Effector memory CD8-positive, alpha-beta T cell (primary cell): ENCODE measurements around the gene TRMT61A.

Source experiments
- ATAC-seq: fragments of 150-1000 bp; cut with Tn5 transposase; replicated peaks from 2 replicates; pipeline ENCODE4 v1.10.0; 2021; ENCODE audit warnings: mild to moderate bottlenecking, moderate library complexity
- DNase-seq, 3 experiments: peaks; one replicate each; pipeline ENCODE4 v3.0.0; 2021
- H3K27ac Mint-ChIP-seq, 2 donors: one replicate each; pipeline ENCODE4 v1.8.0; 2022; ENCODE audit warnings: mild to moderate bottlenecking in 2 of 2, mixed read lengths in 2 of 2, moderate library complexity in 2 of 2
- H3K27me3 Mint-ChIP-seq, 2 donors: one replicate each; pipeline ENCODE4 v1.8.0; 2022; ENCODE audit warnings: mixed read lengths in 2 of 2
- H3K36me3 Mint-ChIP-seq: one replicate; pipeline ENCODE4 v1.8.0; 2022; ENCODE audit warnings: mild to moderate bottlenecking, moderate library complexity, mixed read lengths; ENCODE audit not compliant: insufficient read depth
- H3K4me1 Mint-ChIP-seq, 2 donors: one replicate each; pipeline ENCODE4 v1.8.0; 2022; ENCODE audit warnings: low read depth in 2 of 2, mixed read lengths in 2 of 2
- H3K4me3 Mint-ChIP-seq, 2 donors: one replicate each; pipeline ENCODE4 v1.8.0; 2022; ENCODE audit warnings: mild to moderate bottlenecking in 2 of 2, mixed read lengths in 2 of 2, moderate library complexity in 2 of 2
- H3K9me3 Mint-ChIP-seq, 2 donors: one replicate each; pipeline ENCODE4 v1.8.0; 2022; ENCODE audit warnings: mixed read lengths in 2 of 2

Gene TRMT61A

DNA sequence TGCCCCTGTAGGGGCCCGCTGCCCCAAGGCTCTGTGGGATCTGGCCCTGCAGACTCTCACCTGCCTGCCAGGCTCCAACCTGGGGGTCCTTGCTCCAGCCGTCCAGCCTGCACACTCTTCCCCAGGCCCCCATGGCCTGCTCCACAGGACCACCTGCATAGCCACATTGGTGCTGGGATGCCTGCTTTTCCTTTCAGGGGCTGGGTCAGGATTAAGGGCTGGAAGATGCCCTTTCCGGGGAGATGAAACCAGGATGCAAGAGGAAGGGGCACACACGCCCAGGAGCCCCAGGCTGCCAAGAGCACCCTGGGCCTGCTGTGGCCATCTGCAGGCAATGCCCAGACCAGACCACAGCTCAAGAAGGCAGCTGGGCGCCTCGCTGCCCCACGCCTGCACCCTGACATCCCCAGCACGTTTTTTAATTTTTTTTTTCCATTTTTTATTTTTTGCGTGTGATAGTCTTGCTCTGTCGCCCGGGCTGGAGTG is 18.5 kb downstream of the TRMT61A start:
- H3K4me3 Mint-ChIP-seq = no peak overlapping the region
- no peaks in the 10 kb centered on the region for H3K9me3 Mint-ChIP-seq
- peaks cover 6% of the 10 kb centered on the region for H3K36me3 Mint-ChIP-seq
- H3K4me1 Mint-ChIP-seq = peaks cover 6 to 9% of the 10 kb centered on the region in 2 donors
- H3K27ac Mint-ChIP-seq = no peak overlapping the region
- ATAC-seq (no peak), DNase-seq (no peak)
- no peaks in the 10 kb centered on the region for H3K27me3 Mint-ChIP-seq

DNA sequence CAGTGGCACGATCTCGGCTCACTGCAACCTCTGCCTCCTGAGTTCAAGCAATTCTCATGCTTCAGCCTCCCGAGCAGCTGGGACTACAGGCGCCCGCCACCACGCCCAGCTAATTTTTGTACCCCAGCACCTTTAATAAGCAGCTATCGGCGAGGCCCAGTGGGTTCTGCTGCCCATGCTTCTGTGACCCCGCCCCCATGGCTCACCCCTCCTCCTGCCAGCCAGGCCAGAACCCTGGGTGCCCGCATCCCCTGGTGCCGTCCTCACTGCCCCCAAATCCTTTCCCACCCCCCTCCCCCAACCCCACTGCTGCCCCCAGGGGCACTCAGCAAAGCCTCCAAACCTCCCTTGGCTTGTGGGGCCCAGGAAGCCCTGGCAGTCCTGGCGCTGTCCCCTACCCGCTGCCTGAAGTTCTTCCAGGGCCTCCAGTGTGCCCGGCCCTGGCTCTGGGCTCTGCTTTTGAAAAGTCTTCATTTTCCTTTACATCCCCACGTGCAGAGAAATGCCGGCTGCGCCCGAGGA is 19.0 kb downstream of the TRMT61A start:
- ATAC-seq = no peak
- Mint-ChIP-seq H3K36me3 (peaks cover 6% of the 10 kb centered on the region), H3K4me1 (peaks cover 6 to 13% of the 10 kb centered on the region in 2 donors), H3K27ac (peak overlapping the region in 1 of 2 donors; percentile 17), H3K4me3 (no peak overlapping the region), H3K27me3 (no peaks in the 10 kb centered on the region), H3K9me3 (no peaks in the 10 kb centered on the region)
- DNase-seq = no peak

DNA sequence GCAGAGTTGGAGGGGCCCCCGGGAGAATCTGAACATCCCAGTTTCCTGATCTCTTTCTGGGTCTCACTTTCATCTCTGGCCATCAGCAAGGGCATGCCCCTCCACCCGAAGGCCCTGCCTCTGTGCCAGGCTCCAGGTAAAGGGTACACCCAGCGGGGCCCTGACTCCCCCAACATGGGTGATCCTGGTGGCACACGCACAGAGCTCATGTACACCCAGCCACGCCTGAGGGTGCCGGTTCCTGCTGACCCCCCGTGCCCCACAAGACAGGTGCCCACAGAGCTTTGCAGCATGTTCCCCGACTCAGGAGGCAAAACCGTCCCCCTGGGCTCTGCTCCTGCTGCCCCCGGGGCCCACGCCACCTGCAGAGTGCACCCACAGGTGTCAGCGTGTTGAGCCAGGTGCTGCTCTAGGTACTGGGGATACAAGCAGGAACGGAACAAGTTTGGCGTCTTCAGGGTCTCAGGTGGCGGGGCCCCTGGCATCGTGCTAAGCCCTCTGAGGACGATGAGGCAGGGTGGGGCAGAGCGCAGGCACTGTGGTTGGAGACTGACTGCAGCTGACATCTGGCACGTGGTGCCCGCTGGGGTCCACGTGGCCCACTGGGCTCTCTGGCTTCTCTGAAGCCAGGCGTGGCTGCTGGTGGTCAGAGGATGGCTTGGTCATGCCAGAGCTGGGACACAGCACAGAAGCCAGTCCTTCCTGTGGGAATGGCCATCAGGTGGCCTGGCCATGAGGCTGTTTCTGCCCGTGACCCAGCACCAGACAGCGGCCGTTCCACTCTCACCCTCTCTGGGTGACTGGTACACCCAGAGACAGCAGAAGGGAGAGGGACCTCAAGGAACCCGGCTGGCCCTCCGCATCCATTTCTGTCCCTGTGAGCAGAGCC is 19.7 kb downstream of the TRMT61A start:
- Mint-ChIP-seq H3K4me1 (peaks cover 6 to 17% of the 10 kb centered on the region in 2 donors), H3K9me3 (no peaks in the 10 kb centered on the region), H3K4me3 (no peak overlapping the region), H3K27ac (peak overlapping the region in 1 of 2 donors; percentile 17), H3K27me3 (no peaks in the 10 kb centered on the region), H3K36me3 (peaks cover 10% of the 10 kb centered on the region)
- no peak for DNase-seq
- ATAC-seq = no peak

DNA sequence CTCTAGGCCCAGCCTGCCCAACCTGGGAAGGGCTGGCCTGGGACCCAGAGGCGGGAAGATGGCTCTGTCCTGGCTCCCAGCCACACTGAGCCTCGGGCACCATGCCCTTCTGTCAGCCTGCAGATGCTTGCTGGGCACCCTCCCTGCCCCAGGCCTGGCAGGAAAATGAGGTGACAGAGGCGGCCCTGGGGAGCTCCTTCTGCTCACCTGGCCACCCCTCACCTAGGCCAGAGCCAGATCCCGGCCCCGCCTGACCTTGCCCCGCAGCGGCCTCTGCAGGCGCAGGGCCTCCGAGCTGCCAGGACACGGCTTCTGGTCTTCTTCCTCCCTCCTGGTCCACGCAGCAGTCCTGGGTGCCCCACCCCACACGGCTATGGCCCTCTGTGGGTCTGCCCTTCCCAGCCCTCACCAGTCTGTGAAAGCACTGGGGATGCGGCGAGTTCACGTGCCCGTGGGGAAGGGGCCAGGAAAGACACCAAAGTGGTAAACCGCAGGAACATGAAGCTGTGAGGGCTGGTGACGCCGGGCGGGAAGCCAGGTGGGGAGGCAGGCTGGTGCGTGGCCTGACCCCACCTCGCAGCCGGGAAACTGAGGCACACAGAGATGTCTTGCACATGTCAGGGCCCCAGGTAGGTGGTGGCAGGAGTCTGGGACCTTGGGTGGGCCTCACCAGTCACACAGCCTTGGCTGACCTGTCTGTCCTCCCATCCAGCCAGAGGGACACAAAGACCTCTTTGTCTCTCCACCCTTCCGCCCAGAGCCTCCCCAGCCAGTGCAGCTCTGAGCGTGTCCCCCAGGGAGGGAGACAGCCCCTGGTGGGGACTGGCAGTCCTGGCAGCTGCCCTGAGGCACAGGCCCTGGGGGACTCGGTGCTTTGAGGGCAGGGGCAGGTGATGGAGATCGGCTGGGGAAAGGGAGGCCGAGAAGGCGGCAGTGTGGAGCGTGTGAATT is 20.6 kb downstream of the TRMT61A start:
- peaks cover 10% of the 10 kb centered on the region for H3K36me3 Mint-ChIP-seq
- H3K4me3 Mint-ChIP-seq = no peak overlapping the region
- peaks cover 6 to 17% of the 10 kb centered on the region in 2 donors for H3K4me1 Mint-ChIP-seq
- H3K9me3 Mint-ChIP-seq = no peaks in the 10 kb centered on the region
- DNase-seq = no peak
- ATAC-seq = no peak
- H3K27me3 Mint-ChIP-seq = no peaks in the 10 kb centered on the region
- no peak overlapping the region for H3K27ac Mint-ChIP-seq

DNA sequence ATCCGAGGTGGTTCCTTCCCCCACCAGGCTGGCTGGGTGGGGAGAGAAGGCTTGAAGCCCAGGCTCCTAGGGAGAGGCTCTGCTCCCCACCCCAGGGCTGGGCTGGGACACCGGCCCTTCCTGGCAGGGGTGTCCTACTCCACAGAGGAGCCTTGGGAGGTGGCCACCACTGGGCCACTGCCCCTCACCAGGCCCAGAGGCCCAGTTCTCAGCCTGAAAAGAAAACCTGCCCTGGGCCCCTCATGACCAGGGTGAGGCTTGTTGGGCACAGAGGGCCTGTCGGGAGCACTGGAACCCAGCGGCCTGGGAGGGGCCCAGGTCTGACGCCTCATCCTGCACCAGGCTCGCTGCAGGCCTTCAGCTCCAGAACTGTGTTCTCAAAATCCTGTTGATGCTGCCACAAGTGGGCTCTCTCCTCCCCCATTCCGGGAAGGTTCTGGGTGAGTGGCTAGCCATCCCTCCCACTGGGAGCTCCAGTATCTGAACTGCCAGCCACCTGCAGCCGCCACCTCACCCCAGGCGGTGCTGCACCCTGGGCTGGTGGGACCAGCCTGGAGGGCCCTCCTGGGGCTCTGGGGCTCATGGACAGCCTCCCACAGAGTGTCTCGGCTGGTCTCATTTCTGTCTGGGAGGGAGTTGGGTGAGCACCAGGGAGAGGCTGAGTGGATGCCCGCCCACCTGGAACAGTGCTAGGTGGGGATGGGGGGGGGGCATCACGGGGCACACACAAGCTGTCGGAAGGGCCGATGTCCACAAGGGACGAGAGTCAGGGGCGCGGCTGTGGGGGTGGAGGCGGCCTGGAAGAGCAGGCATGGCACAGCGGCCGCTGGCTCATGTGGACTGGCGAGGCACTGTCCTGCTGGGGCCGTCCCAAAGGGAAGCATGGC is 21.7 kb downstream of the TRMT61A start:
- no peaks in the 10 kb centered on the region for H3K27me3 Mint-ChIP-seq

DNA sequence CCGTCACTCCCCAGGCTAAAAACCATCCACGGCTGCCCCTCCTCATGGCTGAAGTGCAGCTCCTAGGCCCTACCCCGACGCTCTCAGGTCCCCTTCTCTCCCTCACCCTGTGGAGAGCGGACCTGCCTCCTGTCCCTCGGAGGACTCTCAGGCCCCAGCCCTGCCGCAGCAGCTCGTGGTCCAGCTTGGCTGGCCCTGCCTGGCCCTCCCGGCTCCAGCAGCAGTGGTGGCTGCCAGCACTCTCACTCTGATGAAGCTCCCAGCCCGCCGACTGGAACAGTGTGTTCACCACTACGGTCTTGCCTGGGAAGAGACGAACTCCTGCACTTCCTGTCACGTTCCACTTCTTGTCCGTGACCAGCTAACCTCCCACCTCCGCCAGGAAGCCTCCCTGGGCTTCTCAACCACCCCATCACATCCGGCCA is 22.4 kb downstream of the TRMT61A start:
- no peak overlapping the region for H3K4me3 Mint-ChIP-seq
- peaks cover 15 to 27% of the 10 kb centered on the region in 2 donors for H3K4me1 Mint-ChIP-seq
- H3K9me3 Mint-ChIP-seq = no peaks in the 10 kb centered on the region
- no peak for DNase-seq
- H3K36me3 Mint-ChIP-seq = peaks cover 12% of the 10 kb centered on the region
- no peak overlapping the region for H3K27ac Mint-ChIP-seq
- no peaks in the 10 kb centered on the region for H3K27me3 Mint-ChIP-seq
- no peak for ATAC-seq

More for the DNA sequence above, 21.7 kb downstream of the TRMT61A start:
- no peak for DNase-seq
- Mint-ChIP-seq H3K27ac (no peak overlapping the region), H3K4me1 (peaks cover 13 to 27% of the 10 kb centered on the region in 2 donors), H3K36me3 (peaks cover 9% of the 10 kb centered on the region), H3K4me3 (no peak overlapping the region), H3K9me3 (no peaks in the 10 kb centered on the region)
- ATAC-seq = no peak

DNA sequence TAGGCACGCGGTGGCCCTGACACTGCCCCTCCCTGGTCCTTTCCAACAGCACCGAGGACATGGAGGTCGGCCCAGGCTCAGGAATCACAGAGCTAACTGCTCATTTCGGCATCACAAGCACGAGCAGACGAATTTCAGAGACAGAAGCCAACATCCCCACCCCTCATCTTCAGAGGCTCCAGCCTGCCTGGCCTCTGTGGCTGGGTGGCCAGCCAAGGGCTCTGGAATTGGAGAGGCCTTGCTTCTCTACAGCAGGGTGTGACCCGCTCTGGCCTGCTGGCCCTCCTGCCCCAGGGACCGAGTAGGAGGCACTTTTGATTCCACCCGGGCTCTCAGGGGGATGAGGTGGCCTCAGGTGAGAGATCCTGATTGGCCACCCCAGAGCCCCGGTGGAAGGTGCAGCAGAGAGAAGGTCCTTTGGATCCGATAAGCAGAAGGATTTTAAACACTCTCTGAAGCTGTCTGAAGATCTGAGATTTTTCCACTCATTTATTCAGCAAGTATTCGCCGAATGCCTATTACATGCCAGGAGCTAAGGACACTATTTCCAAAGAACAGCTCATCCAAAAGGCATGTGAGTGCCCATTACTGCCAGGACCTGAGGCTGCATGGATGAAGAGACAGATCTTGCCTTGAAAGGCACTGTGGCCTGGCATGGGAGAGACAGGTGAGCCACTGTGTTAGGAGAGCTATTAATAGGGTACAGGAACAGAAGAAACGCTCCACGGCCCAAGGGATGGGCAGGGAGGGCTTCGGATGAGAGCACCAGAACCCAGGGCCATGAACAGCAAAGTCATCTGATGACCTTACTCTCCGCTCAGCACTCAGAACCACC is 23.2 kb downstream of the TRMT61A start:
- DNase-seq = no peak
- H3K27ac Mint-ChIP-seq = no peak overlapping the region
- H3K9me3 Mint-ChIP-seq = no peaks in the 10 kb centered on the region

DNA sequence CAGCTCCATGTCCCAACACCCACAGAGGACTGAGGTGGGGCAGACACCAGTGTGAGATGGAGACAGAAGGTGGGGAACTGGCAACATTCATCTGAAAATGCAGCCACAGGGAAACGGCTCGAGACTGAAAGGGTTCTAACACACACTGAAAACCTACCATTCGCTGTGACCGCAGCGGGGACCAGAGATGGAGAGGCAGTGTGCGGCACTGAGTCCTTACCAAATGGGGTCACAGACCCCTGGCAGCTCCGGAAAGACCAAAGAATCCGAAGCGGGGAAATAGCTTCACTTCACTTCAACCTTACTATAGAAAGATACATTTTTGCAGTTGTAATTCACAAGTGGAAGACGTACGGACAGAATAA is 23.8 kb downstream of the TRMT61A start:
- no peaks in the 10 kb centered on the region for H3K9me3 Mint-ChIP-seq
- H3K4me1 Mint-ChIP-seq = peaks cover 13 to 36% of the 10 kb centered on the region in 2 donors
- no peaks in the 10 kb centered on the region for H3K27me3 Mint-ChIP-seq
- H3K4me3 Mint-ChIP-seq = no peak overlapping the region
- ATAC-seq (no peak), DNase-seq (no peak)
- H3K27ac Mint-ChIP-seq = no peak overlapping the region
- peaks cover 22% of the 10 kb centered on the region for H3K36me3 Mint-ChIP-seq

More for the DNA sequence above, 23.2 kb downstream of the TRMT61A start:
- Mint-ChIP-seq H3K36me3 (peaks cover 18% of the 10 kb centered on the region), H3K4me3 (no peak overlapping the region), H3K27me3 (no peaks in the 10 kb centered on the region), H3K4me1 (peaks cover 13 to 31% of the 10 kb centered on the region in 2 donors)
- ATAC-seq = no peak

DNA sequence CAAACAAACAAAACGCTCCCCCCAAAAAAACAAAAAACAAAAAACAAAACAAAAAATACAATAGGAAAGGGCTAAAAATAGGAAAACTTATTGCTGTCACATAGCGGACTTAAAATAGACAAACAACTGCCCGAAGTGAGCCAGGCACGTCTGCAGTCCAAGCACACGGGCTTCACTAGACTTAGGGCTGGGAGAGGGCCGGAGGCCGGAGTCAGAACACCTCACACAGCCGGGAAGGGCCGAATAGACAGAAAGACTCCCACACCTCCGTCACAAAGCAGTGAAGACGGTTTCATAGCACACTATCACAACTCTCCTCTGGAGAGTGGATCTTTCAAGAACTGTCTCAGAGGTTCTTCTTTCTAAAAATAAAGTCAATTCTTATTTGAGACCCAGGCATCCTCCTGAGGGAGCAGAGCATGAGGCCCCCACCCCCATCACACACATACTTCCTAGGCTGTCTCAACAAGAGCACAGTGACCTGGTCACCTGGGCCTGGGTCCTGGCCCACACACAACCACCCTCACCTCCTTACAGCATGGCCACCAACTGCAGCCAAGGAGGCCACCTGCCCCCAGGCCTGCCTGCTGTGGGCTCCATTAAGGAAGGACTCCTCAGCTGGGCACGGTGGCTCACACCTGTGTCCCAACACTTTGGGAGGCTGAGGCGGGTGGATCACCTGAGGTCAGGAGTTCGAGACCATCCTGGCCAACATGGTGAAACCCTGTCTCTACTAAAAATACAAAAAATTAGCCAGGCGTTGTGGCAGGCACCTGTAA is 26.8 kb downstream of the TRMT61A start:
- Mint-ChIP-seq H3K27ac (peak overlapping the region in 1 of 2 donors; percentile 38), H3K36me3 (peaks cover 50% of the 10 kb centered on the region), H3K4me3 (no peak overlapping the region), H3K4me1 (peaks cover 32 to 50% of the 10 kb centered on the region in 2 donors), H3K9me3 (no peaks in the 10 kb centered on the region), H3K27me3 (no peaks in the 10 kb centered on the region)
- DNase-seq = no peak
- ATAC-seq = no peak

DNA sequence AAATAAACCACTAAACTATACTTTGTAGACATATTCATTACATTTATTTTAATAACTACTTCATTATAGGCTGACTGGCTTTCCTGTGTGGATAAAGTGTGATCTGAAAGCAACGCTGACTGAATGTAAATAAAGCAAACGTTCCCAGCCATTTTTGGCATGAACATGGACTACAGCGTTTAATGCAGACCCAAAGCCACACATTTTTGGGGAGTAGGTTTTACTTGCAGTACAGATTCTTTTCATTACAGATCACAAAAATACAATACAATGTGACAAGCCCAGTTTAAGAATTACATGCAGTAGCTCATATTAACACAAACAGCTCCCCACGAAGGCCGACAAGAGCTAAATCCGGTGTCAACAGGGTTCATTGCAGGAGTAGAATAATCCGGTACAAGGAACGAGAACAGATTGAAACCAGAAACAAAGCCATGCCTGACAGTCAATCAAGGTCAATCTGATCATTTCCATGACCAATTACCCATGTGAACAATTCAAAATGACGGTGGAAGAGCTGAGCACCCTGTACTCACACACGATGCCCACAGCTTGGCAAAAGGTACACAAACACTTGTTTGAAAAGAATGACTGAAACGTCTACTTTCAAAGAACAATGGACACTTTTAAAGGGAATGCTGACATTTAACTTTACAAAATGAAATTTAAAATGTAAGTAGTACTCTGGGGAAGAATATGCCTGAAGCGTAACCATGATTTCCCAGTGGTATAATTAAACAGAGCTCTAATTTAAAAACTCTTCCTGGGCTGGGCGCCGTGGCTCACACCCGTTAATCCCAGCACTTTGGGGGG is 28.2 kb downstream of the TRMT61A start:
- Mint-ChIP-seq H3K27me3 (no peaks in the 10 kb centered on the region), H3K27ac (no peak overlapping the region), H3K4me3 (peak overlapping the region in 1 of 2 donors; percentile 41)

More for the DNA sequence above, 28.2 kb downstream of the TRMT61A start:
- no peaks in the 10 kb centered on the region for H3K9me3 Mint-ChIP-seq
- H3K36me3 Mint-ChIP-seq = peaks cover 60% of the 10 kb centered on the region
- no peak for ATAC-seq
- H3K4me1 Mint-ChIP-seq = peaks cover 42 to 56% of the 10 kb centered on the region in 2 donors
- no peak for DNase-seq
